GM19328 (cell line): ENCODE data around the gene HTR2A.
"Not testable (repeated sequence)": the region's sequence is repeated elsewhere in the genome, so short reads cannot be mapped to it uniquely, and the experiment has no call there.

Experiments used
- ATAC-seq: cut with Tn5 transposase; IDR thresholded peaks from one replicate; pipeline ENCODE4 v1.9.1; 2021; ENCODE audit warnings: mild to moderate bottlenecking, moderate library complexity; ENCODE audit not compliant: unreplicated experiment

Gene HTR2A

GRCh38 chr13:46816371-46816770 lies 80.5 kb downstream of the HTR2A start:
- no peak for ATAC-seq

GRCh38 chr13:46812301-46812797 lies 84.5 kb downstream of the HTR2A start:
- ATAC-seq = no peak

- ATAC-seq = no peak
These were observed 86.4 kb downstream of the HTR2A start for GRCh38 chr13:46810440-46810839.

GRCh38 chr13:46804921-46805320 lies 91.9 kb downstream of the HTR2A start:
- ATAC-seq = not testable (repeated sequence)

GRCh38 chr13:46804391-46804815 lies 92.5 kb downstream of the HTR2A start:
- ATAC-seq = no peak

GRCh38 chr13:46803586-46803985 lies 93.3 kb downstream of the HTR2A start:
- ATAC-seq = no peak

GRCh38 chr13:46801858-46802257 lies 95.0 kb downstream of the HTR2A start:
- ATAC-seq = no peak

GRCh38 chr13:46799139-46799538 lies 97.7 kb downstream of the HTR2A start:
- ATAC-seq = no peak

GRCh38 chr13:46797501-46798237 lies 99.2 kb downstream of the HTR2A start:
- ATAC-seq = no peak

- ATAC-seq = peak; percentile 90
These were observed 100.1 kb downstream of the HTR2A start, which contains the start of gene ESD for GRCh38 chr13:46796515-46797474. Gene ESD, minus strand, starts transcription at chr13:46797161. Its CDS starts 5,748 bp downstream, at chr13:46791413.

- no peak for ATAC-seq
These were observed 100.7 kb downstream of the HTR2A start for GRCh38 chr13:46796129-46796514.

- no peak for ATAC-seq
These were observed 101.5 kb downstream of the HTR2A start for GRCh38 chr13:46795321-46795720.

GRCh38 chr13:46783504-46783903 lies 113.3 kb downstream of the HTR2A start:
- ATAC-seq = no peak

GRCh38 chr13:46782691-46783090 lies 114.2 kb downstream of the HTR2A start:
- no peak for ATAC-seq

GRCh38 chr13:46782066-46782465 lies 114.8 kb downstream of the HTR2A start:
- no peak for ATAC-seq
